ENCODE data around the gene SAV1. TPM values are rescaled to one million over a fixed set of nuclear protein-coding genes. Genes with fewer than 3 reads are reported as not detected.

SAV1 gene
- total and polyA plus RNA-seq, 2 of the 13 experiments (the other 11 are each of a cell fraction or from before 2014, with no cell fraction given), result 7.3 to 8.2 TPM

DNA sequence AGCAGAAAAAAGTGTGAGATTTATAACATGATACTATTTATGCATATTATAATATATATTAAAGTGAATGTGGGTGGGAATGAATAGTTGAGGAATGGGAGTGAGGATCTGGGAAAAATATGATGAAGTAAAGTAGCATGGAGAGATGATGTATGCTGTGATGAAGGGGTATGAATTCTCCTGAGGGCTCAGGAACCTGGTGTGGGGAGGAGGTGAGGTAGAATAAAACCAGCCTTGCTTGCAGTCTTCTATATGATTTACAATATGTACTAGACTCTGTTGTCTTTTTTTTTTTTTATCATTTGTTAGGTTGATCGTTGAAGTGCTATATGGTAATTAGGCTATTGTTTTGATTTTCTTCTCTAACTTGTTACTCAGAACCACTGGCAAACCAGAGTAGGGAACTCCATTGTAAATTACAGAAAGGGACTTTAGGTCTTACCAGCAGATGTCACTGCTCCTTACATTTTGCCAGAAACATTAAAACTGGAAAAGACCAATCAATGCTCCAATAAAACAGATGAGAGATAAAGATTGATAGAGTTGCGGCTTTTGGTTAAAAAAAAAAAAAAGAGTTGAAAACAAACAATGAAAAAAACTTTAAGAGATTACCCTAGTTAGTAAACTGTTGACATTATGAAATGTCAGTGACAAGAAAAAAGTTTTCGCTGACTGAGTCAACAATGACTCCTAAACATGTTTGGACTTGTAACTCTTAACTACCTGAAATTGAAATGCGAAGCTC is 68.2 kb downstream of the SAV1 start (continued):
- TF ChIP-seq, protein P1, sequence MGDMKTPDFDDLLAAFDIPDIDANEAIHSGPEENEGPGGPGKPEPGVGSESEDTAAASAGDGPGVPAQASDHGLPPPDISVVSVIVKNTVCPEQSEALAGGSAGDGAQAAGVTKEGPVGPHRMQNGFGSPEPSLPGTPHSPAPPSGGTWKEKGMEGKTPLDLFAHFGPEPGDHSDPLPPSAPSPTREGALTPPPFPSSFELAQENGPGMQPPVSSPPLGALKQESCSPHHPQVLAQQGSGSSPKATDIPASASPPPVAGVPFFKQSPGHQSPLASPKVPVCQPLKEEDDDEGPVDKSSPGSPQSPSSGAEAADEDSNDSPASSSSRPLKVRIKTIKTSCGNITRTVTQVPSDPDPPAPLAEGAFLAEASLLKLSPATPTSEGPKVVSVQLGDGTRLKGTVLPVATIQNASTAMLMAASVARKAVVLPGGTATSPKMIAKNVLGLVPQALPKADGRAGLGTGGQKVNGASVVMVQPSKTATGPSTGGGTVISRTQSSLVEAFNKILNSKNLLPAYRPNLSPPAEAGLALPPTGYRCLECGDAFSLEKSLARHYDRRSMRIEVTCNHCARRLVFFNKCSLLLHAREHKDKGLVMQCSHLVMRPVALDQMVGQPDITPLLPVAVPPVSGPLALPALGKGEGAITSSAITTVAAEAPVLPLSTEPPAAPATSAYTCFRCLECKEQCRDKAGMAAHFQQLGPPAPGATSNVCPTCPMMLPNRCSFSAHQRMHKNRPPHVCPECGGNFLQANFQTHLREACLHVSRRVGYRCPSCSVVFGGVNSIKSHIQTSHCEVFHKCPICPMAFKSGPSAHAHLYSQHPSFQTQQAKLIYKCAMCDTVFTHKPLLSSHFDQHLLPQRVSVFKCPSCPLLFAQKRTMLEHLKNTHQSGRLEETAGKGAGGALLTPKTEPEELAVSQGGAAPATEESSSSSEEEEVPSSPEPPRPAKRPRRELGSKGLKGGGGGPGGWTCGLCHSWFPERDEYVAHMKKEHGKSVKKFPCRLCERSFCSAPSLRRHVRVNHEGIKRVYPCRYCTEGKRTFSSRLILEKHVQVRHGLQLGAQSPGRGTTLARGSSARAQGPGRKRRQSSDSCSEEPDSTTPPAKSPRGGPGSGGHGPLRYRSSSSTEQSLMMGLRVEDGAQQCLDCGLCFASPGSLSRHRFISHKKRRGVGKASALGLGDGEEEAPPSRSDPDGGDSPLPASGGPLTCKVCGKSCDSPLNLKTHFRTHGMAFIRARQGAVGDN (CRISPR knock-in tag; IDR thresholded peaks at IDR 0.05), result no peak
- no peak for TF ChIP-seq MXD4 (CRISPR knock-in tag; IDR thresholded peaks at IDR 0.05)
- peak; percentile 27 to 49; a peak in 2 of 4 replicates for TF ChIP-seq MAFK (conservative IDR thresholded peaks at IDR 0.05 in 1 of 2, IDR thresholded peaks at IDR 0.05 in 1 of 2; ENCODE audit: low read length in 2 of 2)
- TF ChIP-seq WIZ (CRISPR knock-in tag; IDR thresholded peaks at IDR 0.05), result no peak
- peak; percentile 58 for TF ChIP-seq FOXA1 (IDR thresholded peaks at IDR 0.05)
- TF ChIP-seq FOXA1 (CRISPR knock-in tag; IDR thresholded peaks at IDR 0.05), result peak; percentile 56; the same call in 1 of the 2 replicates
- TF ChIP-seq ZNF660 (CRISPR knock-in tag; IDR thresholded peaks at IDR 0.05; ENCODE audit: borderline replicate concordance, low read depth), result no peak
- peak; percentile 69; the same call in 1 of the 2 replicates for TF ChIP-seq ZNF652 (CRISPR knock-in tag; IDR thresholded peaks at IDR 0.05; ENCODE audit: borderline replicate concordance, low read depth)
- TF ChIP-seq NR2F6 (IDR thresholded peaks at IDR 0.05), result peak; percentile 27; the same call in 1 of the 2 replicates
- no peak for TF ChIP-seq NR2F6 (CRISPR knock-in tag; IDR thresholded peaks at IDR 0.05)
- peak; percentile 50 for TF ChIP-seq SMC3 (IDR thresholded peaks at IDR 0.05; ENCODE audit: low read length)
- no peak for TF ChIP-seq ZSCAN9 (CRISPR knock-in tag; IDR thresholded peaks at IDR 0.05; ENCODE audit: borderline replicate concordance)
- TF ChIP-seq ZNF230 (CRISPR knock-in tag; IDR thresholded peaks at IDR 0.05), result no peak
- TF ChIP-seq, protein P2, sequence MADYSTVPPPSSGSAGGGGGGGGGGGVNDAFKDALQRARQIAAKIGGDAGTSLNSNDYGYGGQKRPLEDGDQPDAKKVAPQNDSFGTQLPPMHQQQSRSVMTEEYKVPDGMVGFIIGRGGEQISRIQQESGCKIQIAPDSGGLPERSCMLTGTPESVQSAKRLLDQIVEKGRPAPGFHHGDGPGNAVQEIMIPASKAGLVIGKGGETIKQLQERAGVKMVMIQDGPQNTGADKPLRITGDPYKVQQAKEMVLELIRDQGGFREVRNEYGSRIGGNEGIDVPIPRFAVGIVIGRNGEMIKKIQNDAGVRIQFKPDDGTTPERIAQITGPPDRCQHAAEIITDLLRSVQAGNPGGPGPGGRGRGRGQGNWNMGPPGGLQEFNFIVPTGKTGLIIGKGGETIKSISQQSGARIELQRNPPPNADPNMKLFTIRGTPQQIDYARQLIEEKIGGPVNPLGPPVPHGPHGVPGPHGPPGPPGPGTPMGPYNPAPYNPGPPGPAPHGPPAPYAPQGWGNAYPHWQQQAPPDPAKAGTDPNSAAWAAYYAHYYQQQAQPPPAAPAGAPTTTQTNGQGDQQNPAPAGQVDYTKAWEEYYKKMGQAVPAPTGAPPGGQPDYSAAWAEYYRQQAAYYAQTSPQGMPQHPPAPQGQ (CRISPR knock-in tag; IDR thresholded peaks at IDR 0.05; ENCODE audit: borderline replicate concordance), result no peak
- no peak for TF ChIP-seq NR2C2 (CRISPR knock-in tag; IDR thresholded peaks at IDR 0.05; ENCODE audit: borderline replicate concordance)
- TF ChIP-seq, protein P3, sequence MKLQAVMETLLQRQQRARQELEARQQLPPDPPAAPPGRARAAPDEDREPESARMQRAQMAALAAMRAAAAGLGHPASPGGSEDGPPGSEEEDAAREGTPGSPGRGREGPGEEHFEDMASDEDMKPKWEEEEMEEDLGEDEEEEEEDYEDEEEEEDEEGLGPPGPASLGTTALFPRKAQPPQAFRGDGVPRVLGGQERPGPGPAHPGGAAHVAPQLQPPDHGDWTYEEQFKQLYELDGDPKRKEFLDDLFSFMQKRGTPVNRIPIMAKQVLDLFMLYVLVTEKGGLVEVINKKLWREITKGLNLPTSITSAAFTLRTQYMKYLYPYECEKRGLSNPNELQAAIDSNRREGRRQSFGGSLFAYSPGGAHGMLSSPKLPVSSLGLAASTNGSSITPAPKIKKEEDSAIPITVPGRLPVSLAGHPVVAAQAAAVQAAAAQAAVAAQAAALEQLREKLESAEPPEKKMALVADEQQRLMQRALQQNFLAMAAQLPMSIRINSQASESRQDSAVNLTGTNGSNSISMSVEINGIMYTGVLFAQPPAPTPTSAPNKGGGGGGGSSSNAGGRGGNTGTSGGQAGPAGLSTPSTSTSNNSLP (IDR thresholded peaks at IDR 0.05; ENCODE audit: low read depth, low read length), result peak; percentile 73; the same call in 1 of the 2 replicates
- no peak for TF ChIP-seq ZNF850 (CRISPR knock-in tag; conservative IDR thresholded peaks at IDR 0.05)
- no peak for TF ChIP-seq ZNF34 (CRISPR knock-in tag; IDR thresholded peaks at IDR 0.05; ENCODE audit: borderline replicate concordance)
- no peak for TF ChIP-seq SATB2 (CRISPR knock-in tag; IDR thresholded peaks at IDR 0.05)
- TF ChIP-seq ZNF670 (CRISPR knock-in tag; IDR thresholded peaks at IDR 0.05; ENCODE audit: borderline replicate concordance), result no peak
- TF ChIP-seq ZKSCAN1 (IDR thresholded peaks at IDR 0.05; ENCODE audit: low read length), result no peak
- TF ChIP-seq CBFB (CRISPR knock-in tag; IDR thresholded peaks at IDR 0.05), result no peak
- TF ChIP-seq ZNF792 (CRISPR knock-in tag; IDR thresholded peaks at IDR 0.05), result 0 out of 2 replicates have a peak, but pooled peaks have one; percentile 22
